Ascending aorta (tissue), 2 donors: ENCODE results near the gene OSGIN1. TPM values are rescaled to one million over a fixed set of nuclear protein-coding genes. Genes with fewer than 3 reads are reported as not detected.

ENCODE experiments used
- DNase-seq, 2 donors: peaks; one replicate each; pipeline ENCODE4 v3.0.0-alpha.2; 2019; ENCODE audit warnings: low spot score in 2 of 2
- H3K27ac ChIP-seq, 2 donors: fragments of 200-600 bp; sonication (generic); one replicate each; pipeline ENCODE4 v1.5.1; 2016 to 2017; ENCODE audit warnings: mild to moderate bottlenecking in 1 of 2
- H3K27me3 ChIP-seq: fragments of 200-600 bp; sonication (generic); one replicate; pipeline ENCODE4 v1.5.1; 2017
- H3K36me3 ChIP-seq, 2 donors: fragments of 200-600 bp; sonication (generic); one replicate each; pipeline ENCODE4 v1.5.1; 2016
- H3K4me1 ChIP-seq, 2 donors: fragments of 200-600 bp; sonication (generic); one replicate each; pipeline ENCODE4 v1.5.1; 2016 to 2017; ENCODE audit warnings: mild to moderate bottlenecking in 1 of 2
- H3K4me3 ChIP-seq, 2 donors: fragments of 200-600 bp; sonication (generic); one replicate each; pipeline ENCODE4 v1.5.1; 2016 to 2017; ENCODE audit warnings: mild to moderate bottlenecking in 1 of 2
- H3K9me3 ChIP-seq, 2 donors: fragments of 200-600 bp; sonication (generic); one replicate each; pipeline ENCODE4 v1.5.1; 2016
- intact Hi-C: fragments of 100-400 bp; cut with DNase I; formaldehyde crosslinking; loops from one replicate; pipeline ENCODE4 v1.15.1; 2023
- total RNA-seq: library from RNA; depleted of rRNA; stranded (reverse); fragments of >200 nt; gene quantifications from one replicate; pipeline ENCODE4 v1.1.0, GENCODE V29; 2016
- TF ChIP-seq, protein P1 (sequence below), 3 experiments: fragments of 200-600 bp in 2 of 3; fragments of 450-650 bp in 1 of 3; sonication (generic) in 2 of 3; IDR thresholded peaks; one replicate each; pipeline ENCODE4 v1.5.1; 2016 to 2019; ENCODE audit warnings: antibody characterized with exemption in 3 of 3, mild to moderate bottlenecking in 1 of 3, moderate library complexity in 1 of 3

OSGIN1 gene
- total RNA-seq, 1 donor from 2014 or later, result 7.8 TPM

DNA sequence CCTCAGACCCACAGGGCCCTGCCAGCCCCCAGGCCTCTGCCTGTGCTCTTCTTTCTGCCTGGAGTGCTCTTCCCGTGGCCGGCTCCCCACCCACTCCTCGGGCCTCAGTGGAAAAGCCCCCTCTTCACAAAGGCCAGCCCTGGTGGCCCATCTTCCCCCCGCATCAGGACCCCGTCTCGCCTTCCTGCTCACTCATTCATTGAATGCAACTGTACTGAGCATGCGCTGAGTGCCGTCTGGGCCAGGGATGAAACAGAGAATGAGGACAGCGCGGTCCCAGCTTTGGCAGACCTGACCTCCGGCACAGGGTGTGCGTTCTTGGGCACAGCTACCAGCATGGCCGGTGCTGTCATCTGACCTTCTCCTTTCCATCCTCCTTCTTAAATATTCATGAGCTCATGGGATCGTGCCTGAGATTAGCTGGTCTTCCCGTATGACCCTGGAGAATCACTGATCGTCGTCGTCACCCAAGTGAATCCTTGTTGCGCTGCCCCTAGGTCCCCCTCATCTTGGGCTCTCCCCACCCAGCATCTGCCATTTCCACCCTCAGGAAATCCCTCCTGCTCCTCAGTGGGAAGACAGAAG lies 16.4 kb upstream of the OSGIN1 start:
- H3K4me1 ChIP-seq, result no peaks in the 10 kb centered on the region
- no peaks in the 10 kb centered on the region for H3K9me3 ChIP-seq
- DNase-seq, result no peak
- intact Hi-C loops, result no loop called here
- no peaks in the 10 kb centered on the region for H3K27me3 ChIP-seq
- H3K36me3 ChIP-seq, result no peaks in the 10 kb centered on the region
- no peak overlapping the region for H3K4me3 ChIP-seq
- TF ChIP-seq, protein P1, sequence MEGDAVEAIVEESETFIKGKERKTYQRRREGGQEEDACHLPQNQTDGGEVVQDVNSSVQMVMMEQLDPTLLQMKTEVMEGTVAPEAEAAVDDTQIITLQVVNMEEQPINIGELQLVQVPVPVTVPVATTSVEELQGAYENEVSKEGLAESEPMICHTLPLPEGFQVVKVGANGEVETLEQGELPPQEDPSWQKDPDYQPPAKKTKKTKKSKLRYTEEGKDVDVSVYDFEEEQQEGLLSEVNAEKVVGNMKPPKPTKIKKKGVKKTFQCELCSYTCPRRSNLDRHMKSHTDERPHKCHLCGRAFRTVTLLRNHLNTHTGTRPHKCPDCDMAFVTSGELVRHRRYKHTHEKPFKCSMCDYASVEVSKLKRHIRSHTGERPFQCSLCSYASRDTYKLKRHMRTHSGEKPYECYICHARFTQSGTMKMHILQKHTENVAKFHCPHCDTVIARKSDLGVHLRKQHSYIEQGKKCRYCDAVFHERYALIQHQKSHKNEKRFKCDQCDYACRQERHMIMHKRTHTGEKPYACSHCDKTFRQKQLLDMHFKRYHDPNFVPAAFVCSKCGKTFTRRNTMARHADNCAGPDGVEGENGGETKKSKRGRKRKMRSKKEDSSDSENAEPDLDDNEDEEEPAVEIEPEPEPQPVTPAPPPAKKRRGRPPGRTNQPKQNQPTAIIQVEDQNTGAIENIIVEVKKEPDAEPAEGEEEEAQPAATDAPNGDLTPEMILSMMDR (IDR thresholded peaks at IDR 0.05), result no peak
- no peak overlapping the region for H3K27ac ChIP-seq

DNA sequence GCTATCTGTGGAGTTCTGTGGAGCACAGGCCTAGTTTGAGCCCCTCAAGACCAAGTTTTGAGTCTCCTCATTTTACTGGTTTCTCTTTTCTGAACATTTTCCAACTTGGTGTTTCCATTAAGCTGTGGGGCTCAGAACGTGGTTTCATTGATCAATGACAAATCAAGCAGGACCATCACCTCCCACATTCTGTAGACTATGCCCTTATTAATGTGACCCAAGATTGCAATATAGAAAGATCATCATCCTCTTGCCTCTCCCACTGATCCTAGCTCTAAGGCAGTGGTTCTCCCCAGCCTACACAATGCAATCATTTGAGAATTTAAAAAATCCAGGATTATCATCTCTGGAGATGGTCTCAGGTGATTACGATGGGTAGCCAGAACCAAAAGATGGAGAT lies 15.8 kb upstream of the OSGIN1 start:
- Histone ChIP-seq H3K27ac (no peak overlapping the region), H3K27me3 (no peaks in the 10 kb centered on the region), H3K36me3 (no peaks in the 10 kb centered on the region), H3K4me3 (no peak overlapping the region), H3K9me3 (no peaks in the 10 kb centered on the region), H3K4me1 (no peaks in the 10 kb centered on the region)
- intact Hi-C loops, result no loop called here
- TF ChIP-seq, protein P1 (IDR thresholded peaks at IDR 0.05), result no peak
- DNase-seq, result no peak

DNA sequence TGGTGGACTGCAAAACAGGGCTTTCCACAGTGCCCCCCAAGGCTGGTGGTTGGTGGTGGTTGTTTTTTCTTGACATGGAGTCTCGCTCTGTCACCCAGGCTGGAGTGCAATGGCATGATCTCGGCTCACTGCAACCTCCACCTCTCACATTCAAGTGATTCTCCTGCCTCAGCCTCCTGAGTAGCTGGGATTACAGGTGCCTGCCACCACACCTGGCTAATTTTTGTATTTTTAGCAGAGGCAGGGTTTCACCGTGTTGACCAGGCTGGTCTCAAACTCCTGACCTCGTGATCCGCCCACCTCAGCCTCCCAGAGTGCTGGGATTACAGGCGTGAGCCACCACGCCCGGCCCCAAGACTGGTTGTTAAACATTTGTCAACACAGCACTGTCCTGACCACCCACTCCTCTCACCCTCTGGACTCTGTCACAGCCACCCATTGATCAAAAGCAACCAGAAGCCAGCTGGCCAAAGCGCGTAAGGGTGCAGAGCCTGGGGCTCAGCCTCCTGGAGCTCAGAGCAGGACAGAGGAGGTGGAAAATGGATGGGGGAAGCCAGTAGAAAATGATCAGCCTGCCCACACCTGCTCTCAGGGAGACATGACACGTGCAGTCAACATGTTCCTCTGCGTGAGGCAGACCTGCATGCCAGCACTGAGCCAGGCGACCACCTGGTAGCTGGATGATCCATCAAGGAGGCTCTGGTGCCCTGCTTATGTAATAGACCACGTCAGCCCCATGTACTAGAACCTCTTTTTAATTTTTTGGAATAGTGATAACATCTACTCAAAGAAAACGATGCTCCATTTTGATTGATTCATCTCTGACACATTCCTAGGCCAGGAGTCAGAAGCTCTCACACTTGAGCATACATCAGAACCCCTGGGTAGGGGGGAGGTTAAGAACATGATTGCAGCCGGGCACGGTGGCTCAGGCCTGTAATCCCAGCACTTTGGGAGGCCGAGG lies 14.8 kb upstream of the OSGIN1 start:
- Histone ChIP-seq H3K27me3 (no peaks in the 10 kb centered on the region), H3K4me3 (no peak overlapping the region), H3K4me1 (no peaks in the 10 kb centered on the region), H3K36me3 (no peaks in the 10 kb centered on the region), H3K9me3 (no peaks in the 10 kb centered on the region), H3K27ac (no peak overlapping the region)
- intact Hi-C loops, result no loop called here
- no peak for DNase-seq
- TF ChIP-seq, protein P1 (IDR thresholded peaks at IDR 0.05), result no peak

DNA sequence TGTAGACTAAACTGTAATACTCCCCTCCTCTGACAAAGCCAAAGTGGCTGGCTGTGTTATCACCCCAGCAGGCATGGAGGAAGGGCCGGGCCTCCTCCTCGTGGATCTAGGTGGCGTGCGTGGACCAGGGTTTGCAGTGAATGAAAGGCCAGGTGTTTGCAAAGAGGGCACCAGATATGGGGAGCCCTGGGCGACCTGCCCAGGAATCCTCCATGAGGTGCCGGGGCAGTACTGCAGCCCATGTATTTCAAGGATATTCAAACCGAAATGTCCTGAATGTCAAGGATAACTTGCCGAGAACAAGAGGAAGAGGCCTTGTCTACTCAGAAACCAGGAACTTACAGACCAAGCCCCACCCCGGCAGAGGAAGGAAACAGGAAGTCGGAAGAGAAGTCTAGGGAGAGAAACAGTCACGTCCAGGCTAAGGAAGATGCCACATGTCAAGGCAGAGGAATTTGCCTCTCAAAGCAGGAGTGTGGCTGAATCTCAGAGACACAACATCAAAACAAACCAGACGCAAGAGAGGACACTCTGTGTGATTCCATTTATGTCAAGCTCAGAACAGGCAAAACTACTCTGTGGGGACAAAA lies 13.7 kb upstream of the OSGIN1 start:
- no peaks in the 10 kb centered on the region for H3K27me3 ChIP-seq
- intact Hi-C loops, result no loop called here
- no peaks in the 10 kb centered on the region for H3K9me3 ChIP-seq
- no peaks in the 10 kb centered on the region for H3K36me3 ChIP-seq
- DNase-seq, result no peak
- TF ChIP-seq, protein P1 (IDR thresholded peaks at IDR 0.05), result no peak
- no peaks in the 10 kb centered on the region for H3K4me1 ChIP-seq
- H3K4me3 ChIP-seq, result no peak overlapping the region
- no peak overlapping the region for H3K27ac ChIP-seq

DNA sequence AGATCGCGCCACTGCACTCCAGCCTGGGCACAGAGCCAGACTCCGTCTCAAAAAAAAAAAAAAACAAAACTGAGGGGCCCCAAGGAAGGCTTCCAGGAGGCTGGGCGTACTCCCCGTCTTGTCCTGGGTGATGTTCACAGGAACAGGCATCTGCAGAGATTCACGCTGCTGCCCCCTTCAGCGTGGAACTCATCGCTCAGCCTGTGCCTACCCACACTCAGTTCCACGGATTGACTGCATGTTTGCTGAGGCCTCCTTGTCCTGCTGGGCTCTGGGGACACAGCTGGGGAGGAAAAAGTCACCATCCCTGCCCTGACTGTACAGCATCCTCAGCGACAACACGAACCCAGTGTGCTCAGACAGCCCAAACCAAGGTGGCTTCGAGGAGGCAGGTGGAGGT lies 12.9 kb upstream of the OSGIN1 start:
- DNase-seq, result no peak
- Histone ChIP-seq H3K36me3 (no peaks in the 10 kb centered on the region), H3K27me3 (no peaks in the 10 kb centered on the region), H3K9me3 (no peaks in the 10 kb centered on the region), H3K27ac (no peak overlapping the region), H3K4me3 (no peak overlapping the region), H3K4me1 (no peaks in the 10 kb centered on the region)
- intact Hi-C loops, result no loop called here
- TF ChIP-seq, protein P1 (IDR thresholded peaks at IDR 0.05), result no peak
